PC-9 (cell line): ENCODE measurements around the gene CIBAR2. TPM values are rescaled to one million over a fixed set of nuclear protein-coding genes. Genes with fewer than 3 reads are reported as not detected.

Source experiments
- BruUV-seq: library from RNA; stranded (reverse); fragments of 400-500 nt; replicated peaks from 2 replicates; lab custom pipeline; 2021; lab: Mats Ljungman, UMichigan
- CTCF ChIA-PET: fragments of 300-600 bp; sonication (Branson Sonifier 250); formaldehyde crosslinking; loops from one replicate; lab custom pipeline; 2022; ENCODE audit warnings: antibody characterized with exemption; lab: Charles Lee
- POLR2A ChIA-PET: fragments of 300-600 bp; sonication (Branson Sonifier 250); formaldehyde crosslinking; loops from one replicate; lab custom pipeline; 2022; ENCODE audit warnings: antibody characterized with exemption; ENCODE audit not compliant: unreplicated experiment; lab: Charles Lee
- DNase-seq, 2 experiments: peaks; one replicate each; pipeline versions ENCODE4 v3.0.0 to v3.0.0-alpha.2; 2015 to 2022; ENCODE audit warnings: mixed read lengths in 1 of 2
- H2AFZ ChIP-seq: fragments of 200-600 bp; sonication (generic); 2 replicates; pipeline ENCODE4 v1.8.1; 2017; ENCODE audit warnings: antibody characterized with exemption
- H3F3A ChIP-seq: fragments of 200-600 bp; sonication (generic); 2 replicates; pipeline ENCODE4 v1.8.1; 2017; ENCODE audit warnings: antibody characterized with exemption, mild to moderate bottlenecking, low read depth; ENCODE audit not compliant: insufficient read depth
- H3K27ac ChIP-seq: fragments of 200-600 bp; sonication (generic); 2 replicates; pipeline ENCODE4 v1.6.1; 2016; ENCODE audit warnings: mixed run types
- H3K27me3 ChIP-seq: fragments of 200-600 bp; sonication (generic); 2 replicates; pipeline ENCODE4 v1.6.1; 2016; ENCODE audit warnings: low read depth, mixed run types; ENCODE audit not compliant: insufficient read depth
- H3K36me3 ChIP-seq: fragments of 200-600 bp; sonication (generic); 2 replicates; pipeline ENCODE4 v1.6.1; 2016; ENCODE audit warnings: low read depth, mixed run types
- H3K4me1 ChIP-seq: fragments of 200-600 bp; sonication (generic); replicated peaks from 2 replicates; pipeline ENCODE4 v1.6.1; 2016; ENCODE audit warnings: mixed run types; ENCODE audit not compliant: insufficient read depth
- H3K4me2 ChIP-seq: fragments of 200-600 bp; sonication (generic); 2 replicates; pipeline ENCODE4 v1.6.1; 2017; ENCODE audit warnings: mixed run types
- H3K4me3 ChIP-seq: fragments of 200-600 bp; sonication (generic); 2 replicates; pipeline ENCODE4 v1.6.1; 2016; ENCODE audit warnings: mixed run types
- H3K79me2 ChIP-seq: fragments of 200-600 bp; sonication (generic); 2 replicates; pipeline ENCODE4 v1.6.1; 2017; ENCODE audit warnings: low read depth, mixed run types
- H3K9me2 ChIP-seq: fragments of 200-600 bp; sonication (generic); 2 replicates; pipeline ENCODE4 v1.8.1; 2017; ENCODE audit warnings: mild to moderate bottlenecking; ENCODE audit not compliant: insufficient read depth
- H3K9me3 ChIP-seq: fragments of 200-600 bp; sonication (generic); 2 replicates; pipeline ENCODE4 v1.8.1; 2016; ENCODE audit warnings: low read depth; ENCODE audit not compliant: insufficient read depth
- H4K20me1 ChIP-seq: fragments of 200-600 bp; sonication (generic); 2 replicates; pipeline ENCODE4 v1.8.1; 2017; ENCODE audit not compliant: insufficient read depth
- EZH2 ChIP-seq: fragments of 200-600 bp; sonication (generic); IDR thresholded peaks from 2 replicates; pipeline ENCODE4 v1.8.0; 2017; ENCODE audit warnings: antibody characterized with exemption, low read depth
- intact Hi-C: fragments of 100-400 bp; cut with micrococcal nuclease; formaldehyde crosslinking; loops from one replicate; pipeline ENCODE4 v1.10.0; 2022; ENCODE audit not compliant: unreplicated experiment
- total RNA-seq: library from RNA; stranded (reverse); gene quantifications from 2 replicates; pipeline ENCODE4 v1.2.3, GENCODE V29; 2021
- TF ChIP-seq, protein P1 (sequence below): fragments of 200-600 bp; sonication (generic); conservative IDR thresholded peaks from 2 replicates; pipeline ENCODE4 v1.6.1; 2017; ENCODE audit warnings: mixed run types, antibody characterized with exemption, mild to moderate bottlenecking, moderate library complexity

Gene CIBAR2
- total RNA-seq, 1 experiment from 2014 or later, result not detected

DNA sequence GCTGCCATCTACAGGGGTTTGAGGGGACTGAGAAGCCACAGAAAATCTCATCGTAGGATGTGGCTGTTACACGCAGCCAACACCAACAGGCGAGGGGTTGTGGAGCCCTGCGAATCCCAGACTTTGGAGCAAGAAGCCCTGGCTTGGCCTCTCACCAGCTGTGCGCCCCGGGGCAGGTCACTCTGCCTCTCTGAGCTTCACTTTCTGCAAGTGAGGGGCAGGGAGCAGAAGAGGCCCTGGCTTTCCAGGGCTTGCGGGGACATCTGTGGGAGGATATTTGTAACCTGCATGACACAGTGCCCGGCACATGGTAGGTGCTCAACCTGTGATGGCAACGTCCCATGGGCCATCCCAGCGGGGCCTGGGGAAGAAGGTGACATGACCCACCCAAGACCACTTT, 32.9 kb upstream of the CIBAR2 start:
- Histone ChIP-seq H3K4me3 (no peak overlapping the region), H3K9me2 (no peaks in the 10 kb centered on the region), H3K4me2 (no peak overlapping the region), H3K79me2 (no peaks in the 10 kb centered on the region), H3K9me3 (no peaks in the 10 kb centered on the region), H3K27ac (no peak overlapping the region), H3K36me3 (no peaks in the 10 kb centered on the region), H2AFZ (no peak overlapping the region), H3K4me1 (peaks cover 7% of the 10 kb centered on the region), H4K20me1 (no peaks in the 10 kb centered on the region), H3K27me3 (peaks cover 19% of the 10 kb centered on the region), H3F3A (peaks cover 7% of the 10 kb centered on the region; the same call in 1 of the 2 replicates)
- no peak for TF ChIP-seq EZH2
- TF ChIP-seq, protein P1, sequence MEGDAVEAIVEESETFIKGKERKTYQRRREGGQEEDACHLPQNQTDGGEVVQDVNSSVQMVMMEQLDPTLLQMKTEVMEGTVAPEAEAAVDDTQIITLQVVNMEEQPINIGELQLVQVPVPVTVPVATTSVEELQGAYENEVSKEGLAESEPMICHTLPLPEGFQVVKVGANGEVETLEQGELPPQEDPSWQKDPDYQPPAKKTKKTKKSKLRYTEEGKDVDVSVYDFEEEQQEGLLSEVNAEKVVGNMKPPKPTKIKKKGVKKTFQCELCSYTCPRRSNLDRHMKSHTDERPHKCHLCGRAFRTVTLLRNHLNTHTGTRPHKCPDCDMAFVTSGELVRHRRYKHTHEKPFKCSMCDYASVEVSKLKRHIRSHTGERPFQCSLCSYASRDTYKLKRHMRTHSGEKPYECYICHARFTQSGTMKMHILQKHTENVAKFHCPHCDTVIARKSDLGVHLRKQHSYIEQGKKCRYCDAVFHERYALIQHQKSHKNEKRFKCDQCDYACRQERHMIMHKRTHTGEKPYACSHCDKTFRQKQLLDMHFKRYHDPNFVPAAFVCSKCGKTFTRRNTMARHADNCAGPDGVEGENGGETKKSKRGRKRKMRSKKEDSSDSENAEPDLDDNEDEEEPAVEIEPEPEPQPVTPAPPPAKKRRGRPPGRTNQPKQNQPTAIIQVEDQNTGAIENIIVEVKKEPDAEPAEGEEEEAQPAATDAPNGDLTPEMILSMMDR, result no peak
- ChIA-PET POLR2A (no interaction called here), CTCF (no interaction called here)
- BruUV-seq, result no TSS peak
- no peak for DNase-seq
- intact Hi-C loops, result no loop called here

DNA sequence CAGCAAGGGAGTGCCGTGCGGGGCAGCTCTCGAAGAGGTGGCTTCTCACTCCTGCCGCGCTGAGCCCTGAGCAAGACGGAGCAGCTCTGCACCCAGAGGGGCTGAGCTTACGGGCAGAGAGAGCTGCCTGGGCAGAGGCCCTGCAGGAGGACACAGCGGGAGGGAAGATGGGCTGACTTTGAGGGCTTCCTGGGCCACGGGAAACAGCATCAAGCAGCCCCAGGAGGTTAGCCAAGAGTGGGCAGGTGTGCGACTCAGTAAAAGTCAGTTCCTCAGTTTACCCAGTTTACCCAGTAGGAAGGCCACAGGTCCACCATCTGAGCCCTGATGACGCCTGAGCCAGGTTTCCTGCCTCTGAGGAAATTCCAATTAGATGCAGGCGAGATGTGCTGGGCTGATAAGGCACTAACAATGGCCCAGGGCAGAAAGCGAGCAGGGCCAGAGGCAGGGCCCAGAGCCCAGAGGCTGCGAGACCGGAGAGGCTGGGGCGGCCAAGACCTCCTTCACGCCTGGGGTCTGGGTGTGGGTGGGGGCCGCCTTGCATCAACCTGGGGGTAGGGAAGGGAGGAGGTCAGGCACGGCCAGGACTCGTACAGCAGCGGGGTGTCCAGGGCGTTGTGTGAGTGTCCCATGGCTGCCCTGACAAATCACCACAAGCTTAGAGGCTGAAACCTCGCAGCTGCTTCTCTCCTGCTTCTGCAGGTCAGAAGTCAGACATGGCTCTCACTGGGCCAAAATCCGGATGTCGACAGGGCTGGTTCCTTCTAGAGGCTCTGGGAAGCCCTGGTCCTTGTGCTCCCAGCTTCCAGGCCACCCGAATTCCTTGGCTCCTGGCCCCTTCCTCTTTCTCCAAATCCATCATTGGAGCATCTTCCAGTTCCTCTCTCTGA, 32.0 kb upstream of the CIBAR2 start:
- H3K36me3 ChIP-seq, result no peaks in the 10 kb centered on the region
- DNase-seq, result peak; percentile 39 to 40
- H3K27me3 ChIP-seq, result peaks cover 16% of the 10 kb centered on the region
- H3K4me2 ChIP-seq, result peak overlapping the region; percentile 41; the same call in 1 of the 2 replicates
- H3K4me1 ChIP-seq, result peaks cover 7% of the 10 kb centered on the region
- no peaks in the 10 kb centered on the region for H4K20me1 ChIP-seq
- H3K4me3 ChIP-seq, result no peak overlapping the region
- ChIA-PET POLR2A (no interaction called here), CTCF (interaction anchor here (0.7 kb wide), 1 partner anchor 39 kb away, joined by 5 read pairs; no protein-coding TSS in a partner anchor)
- intact Hi-C loops, result no loop called here
- H3K79me2 ChIP-seq, result no peaks in the 10 kb centered on the region
- no peak overlapping the region for H3K27ac ChIP-seq
- H3F3A ChIP-seq, result peaks cover 7% of the 10 kb centered on the region; the same call in 1 of the 2 replicates
- BruUV-seq, result no TSS peak
- no peak overlapping the region for H2AFZ ChIP-seq
- H3K9me3 ChIP-seq, result no peaks in the 10 kb centered on the region
- TF ChIP-seq, protein P1, result no peak
- no peak for TF ChIP-seq EZH2
- no peaks in the 10 kb centered on the region for H3K9me2 ChIP-seq

DNA sequence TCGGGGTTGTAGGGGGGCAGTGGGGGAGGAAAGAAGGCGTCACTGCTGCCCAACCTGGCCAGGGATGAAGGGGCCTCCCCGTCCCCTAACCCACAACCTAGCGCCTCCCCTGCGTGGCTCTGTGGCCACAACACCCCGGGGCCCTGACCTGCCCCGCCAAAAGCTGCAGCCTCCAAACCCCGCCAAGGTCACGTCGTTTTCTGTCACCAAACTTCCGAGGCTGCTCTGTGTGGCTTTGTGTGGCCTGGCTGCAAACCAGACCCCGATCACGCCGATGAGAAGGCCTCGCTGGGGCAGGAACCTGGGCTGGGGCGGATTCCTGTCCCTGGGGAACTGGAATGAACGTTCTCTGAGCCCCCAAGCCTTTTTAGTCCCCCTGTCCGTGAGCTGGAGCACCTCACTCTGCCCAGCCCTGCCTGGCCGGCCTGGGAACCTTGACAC, 30.5 kb upstream of the CIBAR2 start:
- TF ChIP-seq EZH2, result no peak
- TF ChIP-seq, protein P1, result no peak
- Histone ChIP-seq H3K4me3 (no peak overlapping the region), H3K27ac (no peak overlapping the region), H3F3A (peaks cover 7% of the 10 kb centered on the region; the same call in 1 of the 2 replicates), H2AFZ (no peak overlapping the region), H3K27me3 (peaks cover 15% of the 10 kb centered on the region; the same call in 1 of the 2 replicates), H4K20me1 (no peaks in the 10 kb centered on the region), H3K4me2 (no peak overlapping the region), H3K9me2 (no peaks in the 10 kb centered on the region), H3K4me1 (peaks cover 9% of the 10 kb centered on the region), H3K9me3 (no peaks in the 10 kb centered on the region), H3K36me3 (no peaks in the 10 kb centered on the region), H3K79me2 (no peaks in the 10 kb centered on the region)
- DNase-seq, result no peak
- BruUV-seq, result no TSS peak
- intact Hi-C loops, result no loop called here
- ChIA-PET POLR2A (no interaction called here), CTCF (no interaction called here)
